Measurements from ENCODE around the gene GNAL.

DNA sequence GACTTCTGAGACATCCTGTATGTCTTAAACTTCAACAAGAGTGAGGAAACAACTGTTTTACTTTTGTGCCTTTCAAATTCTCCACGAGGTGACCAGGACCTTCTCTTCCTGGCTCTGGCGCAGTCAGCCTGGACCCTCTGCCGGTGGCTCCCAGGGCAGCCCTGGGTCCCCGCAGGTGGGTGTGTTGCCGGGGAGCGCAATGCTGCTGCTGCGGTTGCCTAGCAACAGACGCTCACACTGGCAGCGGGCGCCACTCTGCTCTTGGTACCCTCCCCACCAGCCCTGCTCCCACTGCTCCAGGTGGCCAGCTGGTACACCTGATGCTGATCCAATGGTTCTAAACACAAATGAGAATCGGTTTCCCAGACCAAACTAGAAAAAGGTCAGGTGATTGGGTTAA lies 58.7 kb downstream of the GNAL start:
- TF ChIP-seq CEBPB (IDR thresholded peaks at IDR 0.05; ENCODE audit: low read depth, low read length): no peak
- TF ChIP-seq, protein P1, sequence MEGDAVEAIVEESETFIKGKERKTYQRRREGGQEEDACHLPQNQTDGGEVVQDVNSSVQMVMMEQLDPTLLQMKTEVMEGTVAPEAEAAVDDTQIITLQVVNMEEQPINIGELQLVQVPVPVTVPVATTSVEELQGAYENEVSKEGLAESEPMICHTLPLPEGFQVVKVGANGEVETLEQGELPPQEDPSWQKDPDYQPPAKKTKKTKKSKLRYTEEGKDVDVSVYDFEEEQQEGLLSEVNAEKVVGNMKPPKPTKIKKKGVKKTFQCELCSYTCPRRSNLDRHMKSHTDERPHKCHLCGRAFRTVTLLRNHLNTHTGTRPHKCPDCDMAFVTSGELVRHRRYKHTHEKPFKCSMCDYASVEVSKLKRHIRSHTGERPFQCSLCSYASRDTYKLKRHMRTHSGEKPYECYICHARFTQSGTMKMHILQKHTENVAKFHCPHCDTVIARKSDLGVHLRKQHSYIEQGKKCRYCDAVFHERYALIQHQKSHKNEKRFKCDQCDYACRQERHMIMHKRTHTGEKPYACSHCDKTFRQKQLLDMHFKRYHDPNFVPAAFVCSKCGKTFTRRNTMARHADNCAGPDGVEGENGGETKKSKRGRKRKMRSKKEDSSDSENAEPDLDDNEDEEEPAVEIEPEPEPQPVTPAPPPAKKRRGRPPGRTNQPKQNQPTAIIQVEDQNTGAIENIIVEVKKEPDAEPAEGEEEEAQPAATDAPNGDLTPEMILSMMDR (conservative IDR thresholded peaks at IDR 0.05; ENCODE audit: low read depth, low read length): no peak
